ENCODE data around the gene JAZF1. TPM values are rescaled to one million over a fixed set of nuclear protein-coding genes. Genes with fewer than 3 reads are reported as not detected.

JAZF1 gene
- total and polyA plus RNA-seq, 8 donors: 0.58 to 16.7 (median 7.2) TPM

DNA sequence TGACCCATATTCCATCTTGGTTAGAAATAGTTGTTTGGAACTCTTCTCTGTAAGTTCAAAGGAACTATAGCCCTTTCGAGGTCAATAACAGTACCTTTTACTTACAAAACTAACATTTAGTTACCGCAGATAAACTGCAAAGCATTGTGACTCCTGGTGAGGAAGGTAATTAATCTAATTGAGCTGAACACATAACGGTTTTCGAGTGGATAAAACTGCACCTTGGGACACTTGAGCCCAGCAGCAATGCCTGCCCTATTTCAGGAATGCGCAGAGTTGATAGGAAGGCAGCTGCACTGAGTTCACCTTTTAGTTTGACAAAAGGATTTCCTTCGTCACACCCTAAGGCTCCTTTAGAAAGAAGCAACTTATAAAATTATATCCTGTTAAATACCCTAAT, 75.4 kb downstream of the JAZF1 start:
- no peaks in the 10 kb centered on the region for H3K36me3 ChIP-seq
- H3K4me3 ChIP-seq: no peak overlapping the region
- H3K27ac ChIP-seq: peak overlapping the region in 1 of 5 donors; percentile 65
- no peaks in the 10 kb centered on the region for H3K9me3 ChIP-seq
- intact Hi-C loops (cut with DNase I; ENCODE audit: low total_unique reads): no loop called here
- no peak for DNase-seq
- 71 to 87% (median 72%) methylated on average over 6 of the region's 6 CpGs for WGBS, 5 donors
- H3K4me1 ChIP-seq: peaks cover 0 to 47% (median 28%) of the 10 kb centered on the region in 4 donors
- no peaks in the 10 kb centered on the region for H3K27me3 ChIP-seq
- TF ChIP-seq POLR2AphosphoS5 (IDR thresholded peaks at IDR 0.05): no peak
- no peak for TF ChIP-seq POLR2A (IDR thresholded peaks at IDR 0.05)
- no peak for TF ChIP-seq EP300 (IDR thresholded peaks at IDR 0.05)
- TF ChIP-seq, protein P1, sequence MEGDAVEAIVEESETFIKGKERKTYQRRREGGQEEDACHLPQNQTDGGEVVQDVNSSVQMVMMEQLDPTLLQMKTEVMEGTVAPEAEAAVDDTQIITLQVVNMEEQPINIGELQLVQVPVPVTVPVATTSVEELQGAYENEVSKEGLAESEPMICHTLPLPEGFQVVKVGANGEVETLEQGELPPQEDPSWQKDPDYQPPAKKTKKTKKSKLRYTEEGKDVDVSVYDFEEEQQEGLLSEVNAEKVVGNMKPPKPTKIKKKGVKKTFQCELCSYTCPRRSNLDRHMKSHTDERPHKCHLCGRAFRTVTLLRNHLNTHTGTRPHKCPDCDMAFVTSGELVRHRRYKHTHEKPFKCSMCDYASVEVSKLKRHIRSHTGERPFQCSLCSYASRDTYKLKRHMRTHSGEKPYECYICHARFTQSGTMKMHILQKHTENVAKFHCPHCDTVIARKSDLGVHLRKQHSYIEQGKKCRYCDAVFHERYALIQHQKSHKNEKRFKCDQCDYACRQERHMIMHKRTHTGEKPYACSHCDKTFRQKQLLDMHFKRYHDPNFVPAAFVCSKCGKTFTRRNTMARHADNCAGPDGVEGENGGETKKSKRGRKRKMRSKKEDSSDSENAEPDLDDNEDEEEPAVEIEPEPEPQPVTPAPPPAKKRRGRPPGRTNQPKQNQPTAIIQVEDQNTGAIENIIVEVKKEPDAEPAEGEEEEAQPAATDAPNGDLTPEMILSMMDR (IDR thresholded peaks at IDR 0.05): no peak

DNA sequence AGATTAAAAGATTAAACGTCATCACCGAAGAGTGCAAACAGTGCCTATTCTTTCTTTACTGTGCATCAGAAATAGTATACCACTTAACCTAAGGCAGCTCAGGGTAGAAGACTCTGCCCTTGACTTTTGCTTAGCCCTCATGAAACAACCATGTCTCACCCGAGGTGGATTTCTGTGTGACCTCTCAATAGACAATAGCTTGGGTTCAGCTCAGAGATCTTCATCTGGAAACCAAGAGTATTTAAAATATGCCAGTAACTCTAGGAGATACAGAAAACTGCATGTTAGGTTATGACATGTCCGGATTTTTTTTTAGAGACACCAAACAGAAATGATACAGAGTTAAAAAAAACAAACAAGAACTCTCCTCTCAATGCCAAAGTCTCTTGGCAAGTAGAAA, 75.8 kb downstream of the JAZF1 start:
- Histone ChIP-seq H3K4me3 (no peak overlapping the region), H3K27ac (peak overlapping the region in 1 of 5 donors; percentile 65), H3K27me3 (no peaks in the 10 kb centered on the region), H3K9me3 (no peaks in the 10 kb centered on the region), H3K4me1 (peaks cover 0 to 47% (median 28%) of the 10 kb centered on the region in 4 donors), H3K36me3 (no peaks in the 10 kb centered on the region)
- 74 to 85% (median 80%) methylated on average over 4 of the region's 4 CpGs for WGBS, 5 donors
- intact Hi-C loops (cut with DNase I; ENCODE audit: low total_unique reads): no loop called here
- TF ChIP-seq POLR2A (IDR thresholded peaks at IDR 0.05) (no peak), EP300 (IDR thresholded peaks at IDR 0.05) (no peak), POLR2AphosphoS5 (IDR thresholded peaks at IDR 0.05) (no peak)
- TF ChIP-seq, protein P1 (IDR thresholded peaks at IDR 0.05): no peak
- no peak for DNase-seq

DNA sequence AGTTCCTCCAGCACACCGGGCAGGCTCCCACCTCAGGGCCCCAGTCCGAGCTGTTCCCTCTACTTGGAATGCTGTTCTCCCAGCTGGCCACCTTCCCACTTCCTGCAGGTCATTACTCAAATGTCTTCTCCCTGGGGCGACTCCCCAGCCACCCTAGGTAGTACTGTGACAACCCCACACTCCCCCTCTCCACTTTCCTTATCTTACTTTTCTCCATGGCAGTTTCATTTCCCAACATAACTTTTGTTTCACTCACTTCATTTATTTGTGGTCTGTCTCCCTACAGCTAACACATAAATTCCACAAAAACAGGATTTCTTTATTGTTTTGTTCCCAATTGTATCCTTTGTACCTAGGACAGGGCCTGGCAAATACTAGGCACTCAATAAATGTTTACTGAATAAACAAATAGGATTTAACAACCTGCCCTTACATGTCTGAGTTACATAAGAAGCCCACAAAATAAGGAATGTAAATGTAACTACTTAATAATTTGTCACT, 76.5 kb downstream of the JAZF1 start:
- intact Hi-C loops (cut with DNase I; ENCODE audit: low total_unique reads): no loop called here
- WGBS, 5 donors: 45 to 59% (median 49%) methylated on average over 3 of the region's 3 CpGs

DNA sequence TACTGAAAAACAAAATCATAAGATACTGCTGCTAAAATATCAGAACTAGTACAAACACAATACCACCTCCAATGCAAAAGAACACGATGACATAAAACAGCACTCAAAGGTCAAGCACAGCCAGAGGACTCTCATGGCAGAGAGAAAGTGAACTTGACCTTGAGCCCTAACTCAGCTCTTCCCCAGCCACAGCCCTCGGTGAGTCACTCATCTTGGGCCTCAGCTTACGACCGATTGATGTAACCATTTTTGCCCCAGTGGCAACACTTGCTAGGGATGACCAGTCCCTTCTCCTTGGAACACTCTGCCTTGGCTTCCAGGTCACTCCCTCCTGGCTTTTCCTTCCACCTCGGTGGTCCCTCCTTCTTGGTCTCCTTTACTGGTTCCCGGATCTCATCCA, 77.8 kb downstream of the JAZF1 start:
- DNase-seq: no peak
- 82 to 91% (median 87%) methylated on average over 6 of the region's 6 CpGs for WGBS, 5 donors
- no peak overlapping the region for H3K27ac ChIP-seq
- H3K27me3 ChIP-seq: no peaks in the 10 kb centered on the region
- H3K36me3 ChIP-seq: no peaks in the 10 kb centered on the region
- H3K4me1 ChIP-seq: peaks cover 0 to 49% (median 29%) of the 10 kb centered on the region in 4 donors
- H3K4me3 ChIP-seq: no peak overlapping the region
- H3K9me3 ChIP-seq: no peaks in the 10 kb centered on the region
- intact Hi-C loops (cut with DNase I; ENCODE audit: low total_unique reads): no loop called here
- TF ChIP-seq, protein P1 (IDR thresholded peaks at IDR 0.05): no peak
- TF ChIP-seq POLR2A (IDR thresholded peaks at IDR 0.05): no peak

More for the DNA sequence above, 76.5 kb downstream of the JAZF1 start:
- Histone ChIP-seq H3K36me3 (no peaks in the 10 kb centered on the region), H3K27ac (no peak overlapping the region), H3K4me3 (no peak overlapping the region), H3K9me3 (no peaks in the 10 kb centered on the region), H3K4me1 (peaks cover 0 to 47% (median 28%) of the 10 kb centered on the region in 4 donors), H3K27me3 (no peaks in the 10 kb centered on the region)
- DNase-seq: peak; percentile 36 to 42
- TF ChIP-seq POLR2A (IDR thresholded peaks at IDR 0.05): no peak
- TF ChIP-seq POLR2AphosphoS5 (IDR thresholded peaks at IDR 0.05): no peak
- TF ChIP-seq, protein P1 (IDR thresholded peaks at IDR 0.05): no peak
- TF ChIP-seq EP300 (IDR thresholded peaks at IDR 0.05): no peak
